HG03439 (cell line): ENCODE measurements around the gene ATRIP.

Source experiments
- ATAC-seq: cut with Tn5 transposase; IDR thresholded peaks from one replicate; pipeline ENCODE4 v1.9.1; 2021; ENCODE audit warnings: mild to moderate bottlenecking, moderate library complexity; ENCODE audit not compliant: unreplicated experiment

ATRIP gene

GRCh38 chr3:48409291-48410201, 37.0 kb upstream of the ATRIP start:
- no peak for ATAC-seq

GRCh38 chr3:48410205-48411040, 36.1 kb upstream of the ATRIP start:
- ATAC-seq: no peak

- ATAC-seq: no peak
These were observed 35.4 kb upstream of the ATRIP start for GRCh38 chr3:48411041-48411588.

- no peak for ATAC-seq
These were observed 34.7 kb upstream of the ATRIP start for GRCh38 chr3:48411606-48412374.

GRCh38 chr3:48412375-48413001, 34.0 kb upstream of the ATRIP start:
- no peak for ATAC-seq

- ATAC-seq: no peak
These were observed 33.5 kb upstream of the ATRIP start for GRCh38 chr3:48413086-48413485.

GRCh38 chr3:48413611-48414010, 32.9 kb upstream of the ATRIP start:
- no peak for ATAC-seq

- ATAC-seq: no peak
These were observed 31.9 kb upstream of the ATRIP start for GRCh38 chr3:48414376-48415250.

GRCh38 chr3:48415251-48415953, 31.1 kb upstream of the ATRIP start:
- no peak for ATAC-seq

GRCh38 chr3:48416091-48416505, 30.4 kb upstream of the ATRIP start:
- no peak for ATAC-seq

GRCh38 chr3:48416546-48416945, 30.0 kb upstream of the ATRIP start:
- no peak for ATAC-seq

- ATAC-seq: no peak
These were observed 28.9 kb upstream of the ATRIP start for GRCh38 chr3:48417529-48418108.

GRCh38 chr3:48418140-48418539, 28.4 kb upstream of the ATRIP start:
- no peak for ATAC-seq

- no peak for ATAC-seq
These were observed 27.9 kb upstream of the ATRIP start for GRCh38 chr3:48418651-48419050.

GRCh38 chr3:48419149-48419548, 27.4 kb upstream of the ATRIP start:
- no peak for ATAC-seq

GRCh38 chr3:48419597-48419996, 26.9 kb upstream of the ATRIP start:
- ATAC-seq: no peak

- ATAC-seq: no peak
These were observed 26.0 kb upstream of the ATRIP start for GRCh38 chr3:48420561-48420960.

GRCh38 chr3:48422272-48422671, 24.3 kb upstream of the ATRIP start:
- no peak for ATAC-seq
